Caki2 (cell line): ENCODE data around the gene SEC61A1. TPM values are rescaled to one million over a fixed set of nuclear protein-coding genes. Genes with fewer than 3 reads are reported as not detected.

Experiments
- DNase-seq: peaks from one replicate; pipeline ENCODE4 v3.0.0-alpha.2; 2015; ENCODE audit warnings: low read depth
- in situ Hi-C: cut with HindIII; loops from 2 replicates; pipeline ENCODE4 v1.10.0; 2016; ENCODE audit warnings: low sequenced_read_pairs, low pct_unique_long_range_greater_than_20kb, mixed read lengths
- total RNA-seq: library from RNA; depleted of rRNA; stranded (reverse); fragments of >200 nt; shearing (Covaris generic); gene quantifications from 2 replicates; pipeline ENCODE4 v1.2.3, GENCODE V29; 2014; ENCODE audit warnings: low replicate concordance

Gene SEC61A1
- total RNA-seq, 1 experiment from 2014 or later: 159 TPM

GRCh38 chr3:128073807-128074206 is 21.6 kb downstream of the SEC61A1 start:
- in situ Hi-C loops: no loop called here
- DNase-seq: no peak

- DNase-seq: no peak
- in situ Hi-C loops: no loop called here
These were observed 22.7 kb downstream of the SEC61A1 start for GRCh38 chr3:128074851-128075521.

GRCh38 chr3:128075522-128076482 is 23.6 kb downstream of the SEC61A1 start:
- in situ Hi-C loops: no loop called here
- DNase-seq: peak; percentile 79

- no peak for DNase-seq
These were observed 24.4 kb downstream of the SEC61A1 start for GRCh38 chr3:128076483-128077201.

GRCh38 chr3:128077202-128077624 is 25.0 kb downstream of the SEC61A1 start:
- in situ Hi-C loops: no loop called here
- no peak for DNase-seq

More at GRCh38 chr3:128076483-128077201, 24.4 kb downstream of the SEC61A1 start:
- in situ Hi-C loops: no loop called here

- in situ Hi-C loops: no loop called here
- no peak for DNase-seq
These were observed 25.4 kb downstream of the SEC61A1 start for GRCh38 chr3:128077665-128078064.

GRCh38 chr3:128078322-128078721 is 26.1 kb downstream of the SEC61A1 start:
- DNase-seq: no peak
- in situ Hi-C loops: no loop called here

- in situ Hi-C loops: no loop called here
- DNase-seq: no peak
These were observed 26.6 kb downstream of the SEC61A1 start for GRCh38 chr3:128078875-128079274.

- DNase-seq: no peak
- in situ Hi-C loops: no loop called here
These were observed 27.6 kb downstream of the SEC61A1 start for GRCh38 chr3:128079823-128080222.

GRCh38 chr3:128080323-128081080 is 28.3 kb downstream of the SEC61A1 start:
- in situ Hi-C loops: no loop called here

GRCh38 chr3:128081226-128081625 is 29.0 kb downstream of the SEC61A1 start:
- in situ Hi-C loops: no loop called here
- DNase-seq: no peak

More at GRCh38 chr3:128080323-128081080, 28.3 kb downstream of the SEC61A1 start:
- DNase-seq: peak; percentile 59

- in situ Hi-C loops: no loop called here
- peak; percentile 93 for DNase-seq
These were observed 29.6 kb downstream of the SEC61A1 start for GRCh38 chr3:128081846-128082245.

- in situ Hi-C loops: no loop called here
- no peak for DNase-seq
These were observed 30.3 kb downstream of the SEC61A1 start for GRCh38 chr3:128082546-128082945.

GRCh38 chr3:128083396-128083795 is 31.2 kb downstream of the SEC61A1 start:
- in situ Hi-C loops: no loop called here
- DNase-seq: no peak

GRCh38 chr3:128083980-128084674 is 31.9 kb downstream of the SEC61A1 start:
- peak; percentile 29 for DNase-seq
- in situ Hi-C loops: no loop called here

GRCh38 chr3:128084675-128085021 is 32.4 kb downstream of the SEC61A1 start:
- in situ Hi-C loops: no loop called here
- no peak for DNase-seq

GRCh38 chr3:128089135-128089534 is 36.9 kb downstream of the SEC61A1 start:
- in situ Hi-C loops: no loop called here

More at GRCh38 chr3:128089135-128089534, 36.9 kb downstream of the SEC61A1 start:
- no peak for DNase-seq
